Large intestine (tissue), 3 donors: ENCODE results near the gene PLEKHA5. TPM values are rescaled to one million over a fixed set of nuclear protein-coding genes. Genes with fewer than 3 reads are reported as not detected.
"Not testable (repeated sequence)": the region's sequence is repeated elsewhere in the genome, so short reads cannot be mapped to it uniquely, and the experiment has no call there.

Experiments
- DNase-seq, 2 donors: peaks; one replicate each; pipeline versions ENCODE4 v3.0.0 to v3.0.0-alpha.2; 2013
- H3K27ac ChIP-seq: one replicate; pipeline ENCODE4 v1.5.1; 2013; ENCODE audit warnings: low read length
- H3K27me3 ChIP-seq: 2 replicates; pipeline ENCODE4 v1.6.1; 2013; ENCODE audit warnings: low read length; ENCODE audit not compliant: control insufficient read depth, insufficient read depth
- H3K36me3 ChIP-seq: 2 replicates; pipeline ENCODE4 v1.6.1; 2013; ENCODE audit warnings: low read length; ENCODE audit not compliant: control insufficient read depth, insufficient read depth
- H3K4me1 ChIP-seq: one replicate; pipeline ENCODE4 v1.6.1; 2013; ENCODE audit warnings: low read length; ENCODE audit not compliant: control insufficient read depth, insufficient read depth
- H3K4me3 ChIP-seq: one replicate; pipeline ENCODE4 v1.5.1; 2013; ENCODE audit warnings: low read length
- H3K9me3 ChIP-seq: one replicate; pipeline ENCODE4 v1.6.1; 2013; ENCODE audit warnings: mild to moderate bottlenecking, low read depth, low read length, moderate library complexity; ENCODE audit not compliant: control insufficient read depth
- WGBS: methylation state at CpG from one replicate; pipeline ENCODE4 v1.1.5; 2013; ENCODE audit warnings: low lambda C conversion rate; ENCODE audit not compliant: insufficient coverage; 5-methylcytosine and 5-hydroxymethylcytosine counted together
- polyA plus RNA-seq: library from polyadenylated mRNA; unstranded; fragments of 120-200 nt; gene quantifications from one replicate; pipeline ENCODE4 v1.2.1, GENCODE V29; 2013

The PLEKHA5 gene
- polyA plus RNA-seq, 1 donor: 43.8 TPM

GRCh38 chr12:19224746-19225145, 95.2 kb downstream of the PLEKHA5 start:
- Histone ChIP-seq H3K27ac (no peak overlapping the region), H3K27me3 (no peaks in the 10 kb centered on the region), H3K4me1 (peaks cover 11% of the 10 kb centered on the region), H3K9me3 (no peaks in the 10 kb centered on the region), H3K4me3 (no peak overlapping the region), H3K36me3 (no peaks in the 10 kb centered on the region)
- DNase-seq: no peak
- 82% methylated on average over 2 of the region's 3 CpGs for WGBS

GRCh38 chr12:19227190-19227879, 97.8 kb downstream of the PLEKHA5 start:
- H3K9me3 ChIP-seq: peaks cover 9% of the 10 kb centered on the region
- peaks cover 11% of the 10 kb centered on the region for H3K4me1 ChIP-seq
- peak in 1 of 2 donors; percentile 46 for DNase-seq
- H3K27me3 ChIP-seq: no peaks in the 10 kb centered on the region
- WGBS: no CpG with 5 or more reads among the region's 2 CpGs
- no peak overlapping the region for H3K4me3 ChIP-seq
- H3K27ac ChIP-seq: peak overlapping the region; percentile 64
- H3K36me3 ChIP-seq: peaks cover 4% of the 10 kb centered on the region

- WGBS: no CpG with 5 or more reads among the region's 1 CpG
- Histone ChIP-seq H3K4me3 (no peak overlapping the region), H3K27ac (peak overlapping the region; percentile 64), H3K9me3 (peaks cover 9% of the 10 kb centered on the region), H3K27me3 (no peaks in the 10 kb centered on the region), H3K4me1 (peaks cover 11% of the 10 kb centered on the region), H3K36me3 (peaks cover 4% of the 10 kb centered on the region)
- no peak for DNase-seq
Observed at GRCh38 chr12:19227880-19228210, 98.3 kb downstream of the PLEKHA5 start.

- not testable (repeated sequence) for DNase-seq, H3K36me3 ChIP-seq, H3K27me3 ChIP-seq, H3K27ac ChIP-seq, H3K9me3 ChIP-seq, H3K4me3 ChIP-seq
- WGBS: no CpG with 5 or more reads among the region's 6 CpGs
- H3K4me1 ChIP-seq: peaks cover 15% of the 10 kb centered on the region
Observed at GRCh38 chr12:19229021-19229420, 99.5 kb downstream of the PLEKHA5 start.

GRCh38 chr12:19230299-19230866, 100.8 kb downstream of the PLEKHA5 start:
- peaks cover 9% of the 10 kb centered on the region for H3K9me3 ChIP-seq
- H3K27ac ChIP-seq: no peak overlapping the region
- WGBS: no CpG with 5 or more reads among the region's 37 CpGs
- peaks cover 4% of the 10 kb centered on the region for H3K36me3 ChIP-seq
- DNase-seq: no peak
- H3K4me1 ChIP-seq: peaks cover 22% of the 10 kb centered on the region
- H3K4me3 ChIP-seq: no peak overlapping the region
- no peaks in the 10 kb centered on the region for H3K27me3 ChIP-seq

GRCh38 chr12:19230896-19231295, 101.4 kb downstream of the PLEKHA5 start:
- Histone ChIP-seq H3K4me1 (peaks cover 22% of the 10 kb centered on the region), H3K36me3 (peaks cover 4% of the 10 kb centered on the region), H3K27me3 (no peaks in the 10 kb centered on the region), H3K4me3 (no peak overlapping the region), H3K27ac (no peak overlapping the region), H3K9me3 (peaks cover 9% of the 10 kb centered on the region)
- no peak for DNase-seq

GRCh38 chr12:19234171-19234704, 104.7 kb downstream of the PLEKHA5 start:
- peaks cover 4% of the 10 kb centered on the region for H3K36me3 ChIP-seq
- 86% methylated on average over 1 of the region's 3 CpGs for WGBS
- H3K27me3 ChIP-seq: no peaks in the 10 kb centered on the region
- no peak overlapping the region for H3K27ac ChIP-seq
- peaks cover 11% of the 10 kb centered on the region for H3K4me1 ChIP-seq
- no peak overlapping the region for H3K4me3 ChIP-seq
- peaks cover 9% of the 10 kb centered on the region for H3K9me3 ChIP-seq
- peak in 1 of 2 donors; percentile 20 for DNase-seq

- no peak overlapping the region for H3K4me3 ChIP-seq
- peaks cover 11% of the 10 kb centered on the region for H3K4me1 ChIP-seq
- H3K27ac ChIP-seq: peak overlapping the region; percentile 72
- H3K27me3 ChIP-seq: no peaks in the 10 kb centered on the region
- WGBS: no CpG with 5 or more reads among the region's 2 CpGs
- H3K36me3 ChIP-seq: peaks cover 4% of the 10 kb centered on the region
- DNase-seq: peak; percentile 28 to 62
- H3K9me3 ChIP-seq: peaks cover 6% of the 10 kb centered on the region
Observed at GRCh38 chr12:19234981-19235871, 105.7 kb downstream of the PLEKHA5 start.

GRCh38 chr12:19236656-19237055, 107.1 kb downstream of the PLEKHA5 start:
- Histone ChIP-seq H3K9me3 (no peaks in the 10 kb centered on the region), H3K27me3 (no peaks in the 10 kb centered on the region), H3K27ac (no peak overlapping the region), H3K4me3 (no peak overlapping the region), H3K36me3 (no peaks in the 10 kb centered on the region), H3K4me1 (peaks cover 11% of the 10 kb centered on the region)
- no peak for DNase-seq
- no CpG with 5 or more reads among the region's 3 CpGs for WGBS

- no peak overlapping the region for H3K27ac ChIP-seq
- DNase-seq: no peak
- H3K9me3 ChIP-seq: no peaks in the 10 kb centered on the region
- H3K27me3 ChIP-seq: no peaks in the 10 kb centered on the region
- WGBS: 86% methylated on average over 3 of the region's 3 CpGs
- H3K4me3 ChIP-seq: no peak overlapping the region
- H3K4me1 ChIP-seq: peaks cover 11% of the 10 kb centered on the region
- H3K36me3 ChIP-seq: no peaks in the 10 kb centered on the region
Observed at GRCh38 chr12:19238540-19238939, 109.0 kb downstream of the PLEKHA5 start.
